Inferior parietal cortex (tissue), 1 donor: ENCODE results near the gene ZNF688.
"Not testable (repeated sequence)": the region's sequence is repeated elsewhere in the genome, so short reads cannot be mapped to it uniquely, and the experiment has no call there.

Source experiments
- DNase-seq: peaks from one replicate; pipeline ENCODE4 v3.0.0-alpha.2; 2016; ENCODE audit errors: extremely low spot score

ZNF688 gene

GRCh38 chr16:30533748-30534367 is 37.7 kb downstream of the ZNF688 start:
- no peak for DNase-seq

- no peak for DNase-seq
Measured at GRCh38 chr16:30533146-30533522, 38.4 kb downstream of the ZNF688 start.

- no peak for DNase-seq
Measured at GRCh38 chr16:30532285-30533145, 39.0 kb downstream of the ZNF688 start.

- DNase-seq: no peak
Measured at GRCh38 chr16:30530163-30531037, 41.1 kb downstream of the ZNF688 start.

- no peak for DNase-seq
Measured at GRCh38 chr16:30528799-30529457, 42.6 kb downstream of the ZNF688 start.

GRCh38 chr16:30527635-30528178 is 43.8 kb downstream of the ZNF688 start:
- peak; percentile 26 for DNase-seq

- peak; percentile 96 for DNase-seq
Measured at GRCh38 chr16:30526823-30527634, 44.5 kb downstream of the ZNF688 start.

- DNase-seq: peak; percentile 7
Measured at GRCh38 chr16:30526137-30526822, 45.2 kb downstream of the ZNF688 start, which contains the start of gene ZNF768. ZNF768 (minus strand) TSS chr16:30526566; CDS start chr16:30526413, 153 bp downstream.

- no peak for DNase-seq
Measured at GRCh38 chr16:30525844-30526136, 45.7 kb downstream of the ZNF688 start.

GRCh38 chr16:30524575-30525568 is 46.6 kb downstream of the ZNF688 start:
- no peak for DNase-seq

GRCh38 chr16:30523768-30524574 is 47.5 kb downstream of the ZNF688 start:
- DNase-seq: no peak

- DNase-seq: not testable (repeated sequence)
Measured at GRCh38 chr16:30522702-30523463, 48.6 kb downstream of the ZNF688 start.

GRCh38 chr16:30521873-30522641 is 49.5 kb downstream of the ZNF688 start:
- no peak for DNase-seq

GRCh38 chr16:30521476-30521872 is 50.0 kb downstream of the ZNF688 start:
- no peak for DNase-seq
